Activated CD4-positive, alpha-beta T cell treated with anti-CD3 and anti-CD28 coated beads, Interleukin-10, Interleukin-2, amounts not matched to agents 100 ng/mL and 50 ng/mL, durations not matched to agents 16 hours and 8 hours (primary cell): ENCODE measurements around the gene MAGOH.
"Not testable (repeated sequence)": the region's sequence is repeated elsewhere in the genome, so short reads cannot be mapped to it uniquely, and the experiment has no call there.

Source experiments
- DNase-seq: peaks from one replicate; pipeline ENCODE4 v3.0.0-alpha.2; 2020

Gene MAGOH

DNA sequence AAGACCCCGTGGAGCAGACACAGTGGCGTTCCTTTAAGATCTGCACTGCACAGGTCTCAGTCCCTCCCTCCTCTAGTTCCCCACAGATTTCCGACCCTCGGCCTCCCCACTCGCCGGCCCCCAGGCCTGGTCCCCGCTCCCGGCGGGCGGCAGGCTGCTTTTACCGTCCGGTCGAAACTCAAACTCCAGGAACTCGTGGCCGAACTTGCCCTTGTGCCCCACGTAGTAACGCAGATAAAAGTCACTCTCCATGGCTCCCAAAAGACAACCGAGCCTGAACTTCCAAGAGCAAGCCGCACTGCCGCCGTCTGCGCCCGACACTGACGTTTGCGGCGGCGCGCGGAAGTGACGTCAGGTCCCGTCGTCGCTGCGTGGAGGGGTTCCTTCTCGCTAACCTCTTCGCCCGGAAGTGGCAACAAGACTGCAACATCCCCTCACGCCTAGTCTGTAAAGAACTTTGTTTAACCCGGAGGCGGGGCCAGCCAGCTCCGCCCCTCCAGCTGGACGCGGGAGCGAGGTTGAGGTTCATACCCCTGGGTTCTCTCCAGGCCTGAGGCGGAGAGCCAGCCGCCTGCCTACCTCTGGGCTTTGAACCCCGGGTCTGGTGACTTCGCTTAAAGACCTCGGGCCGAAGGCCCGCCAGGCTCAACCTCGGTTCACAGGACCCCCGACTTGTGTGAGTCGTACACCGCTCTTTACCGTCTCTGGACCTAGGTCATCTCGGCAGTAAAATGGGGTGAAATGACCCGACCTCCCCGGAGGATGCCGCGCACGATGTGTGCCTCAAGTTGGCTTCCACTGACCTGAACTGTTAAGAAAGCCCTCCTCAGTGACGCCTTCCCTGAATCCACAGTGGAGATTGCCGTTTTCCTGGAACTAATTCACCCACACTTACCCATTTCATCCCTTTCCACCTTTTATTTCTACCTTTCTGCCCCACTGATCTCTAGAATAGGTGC is at the start of gene MAGOH:
TSS of gene MAGOH (minus strand) at position 322 of the 959 bp plus-strand sequence. CDS start at position 252, 70 bp downstream.
- peak; percentile 97 for DNase-seq

DNA sequence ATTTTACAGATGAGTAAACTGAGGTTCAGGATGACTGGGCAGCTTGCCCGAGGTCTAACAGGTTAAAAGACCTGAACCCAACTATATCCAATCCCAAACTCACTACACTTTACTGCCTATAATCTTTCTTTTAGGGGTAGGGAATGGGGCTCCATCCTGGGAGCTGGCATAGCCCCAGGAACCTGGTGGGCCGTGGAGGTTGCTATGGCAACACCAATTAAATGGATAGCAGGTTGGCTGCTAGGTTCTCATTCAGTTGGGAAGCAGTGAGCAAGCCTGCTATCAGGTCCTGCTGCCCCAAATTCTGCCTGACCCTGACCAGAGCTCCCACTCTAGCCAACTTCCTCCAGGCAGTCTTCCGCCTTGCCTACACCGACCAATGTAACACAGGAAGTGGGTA is 48.6 kb upstream of the MAGOH start:
- no peak for DNase-seq

GRCh38 chr1:53285969-53286760 is 47.8 kb upstream of the MAGOH start:
- no peak for DNase-seq

GRCh38 chr1:53285546-53285945 is 47.2 kb upstream of the MAGOH start:
- no peak for DNase-seq

- DNase-seq, result no peak
Measured at GRCh38 chr1:53284224-53285020, 46.1 kb upstream of the MAGOH start.

DNA sequence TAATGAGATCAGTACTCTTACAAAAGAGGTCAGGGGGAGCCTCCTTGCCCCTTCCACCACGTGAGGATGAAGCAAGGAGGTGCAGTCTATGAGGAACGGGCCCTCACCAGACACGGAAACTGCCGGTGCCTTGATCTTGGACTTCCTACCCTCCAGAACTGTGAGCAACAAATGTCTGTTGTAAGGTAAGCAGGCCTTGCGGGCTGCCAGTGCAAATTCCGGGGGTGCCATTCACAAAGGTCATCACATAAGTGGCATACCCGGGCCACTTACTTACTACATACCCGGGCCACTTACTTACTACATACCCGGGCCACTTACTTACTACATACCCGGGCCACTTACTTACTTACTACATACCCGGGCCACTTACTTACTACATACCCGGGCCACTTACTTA is 44.8 kb upstream of the MAGOH start:
- DNase-seq, result not testable (repeated sequence)

GRCh38 chr1:53281133-53281532 is 42.8 kb upstream of the MAGOH start:
- DNase-seq, result no peak

- DNase-seq, result no peak
Measured at GRCh38 chr1:53280496-53280895, 42.2 kb upstream of the MAGOH start.

GRCh38 chr1:53279296-53280200 is 41.2 kb upstream of the MAGOH start:
- no peak for DNase-seq

GRCh38 chr1:53278298-53278725 is 40.0 kb upstream of the MAGOH start:
- DNase-seq, result peak; percentile 52

GRCh38 chr1:53277326-53277725 is 39.0 kb upstream of the MAGOH start:
- no peak for DNase-seq

DNA sequence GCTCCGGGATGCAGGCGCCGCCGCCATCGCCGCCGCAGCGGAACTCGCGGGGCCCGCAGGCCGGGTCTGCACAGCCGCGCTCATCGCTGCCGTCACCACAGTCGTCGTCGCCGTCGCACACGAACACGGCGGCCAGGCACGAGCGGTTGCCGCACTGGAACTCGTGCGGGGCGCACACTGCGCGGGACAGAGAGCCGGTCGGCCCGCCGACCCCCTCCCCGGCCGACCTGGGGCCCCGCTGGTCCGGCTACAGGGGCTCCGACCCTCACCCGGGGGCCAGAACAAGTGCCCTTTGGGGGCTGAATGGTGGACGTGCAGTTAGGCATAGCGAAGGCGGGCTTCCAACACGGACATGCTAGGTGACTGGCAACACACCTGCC is 38.6 kb upstream of the MAGOH start:
- no peak for DNase-seq

GRCh38 chr1:53276153-53276901 is 38.0 kb upstream of the MAGOH start:
- no peak for DNase-seq

DNA sequence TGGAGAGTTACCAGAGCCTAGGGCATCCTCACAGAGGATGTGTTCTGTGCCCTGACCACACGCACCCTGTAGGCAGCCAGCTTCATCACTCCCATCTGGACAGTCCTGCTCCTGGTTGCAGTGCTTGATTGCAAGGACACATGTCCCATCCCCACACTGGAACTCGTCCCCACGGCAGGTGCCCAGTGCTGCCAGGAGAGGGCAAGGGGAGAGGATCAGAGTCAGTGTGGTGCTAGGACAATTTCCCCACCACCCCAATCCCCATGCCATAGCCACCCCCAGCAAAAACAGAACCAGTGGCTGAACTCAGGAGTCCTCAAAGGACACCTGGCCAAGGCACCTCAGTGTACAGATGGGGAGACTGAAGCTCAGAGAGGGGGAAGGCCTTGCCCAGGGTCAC is 37.2 kb upstream of the MAGOH start:
- DNase-seq, result no peak

DNA sequence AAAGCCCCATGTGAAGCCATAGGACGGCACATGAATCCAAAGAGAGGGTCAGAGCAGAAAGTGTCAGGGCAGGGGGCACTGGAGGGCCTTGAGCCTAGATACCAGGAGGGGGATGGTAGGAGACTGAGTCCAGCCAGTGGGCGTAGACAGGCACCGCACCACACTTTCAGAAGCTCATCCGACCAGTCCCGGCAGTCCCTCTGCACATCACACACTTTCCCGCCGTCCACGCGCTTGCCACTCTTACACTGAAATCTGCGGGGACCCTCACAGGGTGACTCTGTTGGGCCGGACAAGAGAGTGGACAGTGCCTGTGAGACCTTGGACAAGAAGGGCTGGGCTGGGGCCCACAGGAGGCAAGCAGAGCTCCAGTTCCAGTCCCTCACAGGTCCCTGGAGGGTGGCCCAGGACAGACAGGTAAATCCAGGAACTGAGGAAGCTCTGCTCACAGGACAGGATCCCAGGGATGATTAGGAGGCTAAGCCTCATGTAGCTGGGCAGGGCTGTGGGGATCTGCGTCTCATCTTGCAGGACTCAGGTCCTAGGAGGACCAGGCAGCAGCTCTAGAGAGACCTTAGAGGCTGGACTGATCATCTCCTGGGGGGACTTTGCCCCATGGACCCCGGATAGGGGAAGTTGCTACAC is 36.3 kb upstream of the MAGOH start:
- no peak for DNase-seq

DNA sequence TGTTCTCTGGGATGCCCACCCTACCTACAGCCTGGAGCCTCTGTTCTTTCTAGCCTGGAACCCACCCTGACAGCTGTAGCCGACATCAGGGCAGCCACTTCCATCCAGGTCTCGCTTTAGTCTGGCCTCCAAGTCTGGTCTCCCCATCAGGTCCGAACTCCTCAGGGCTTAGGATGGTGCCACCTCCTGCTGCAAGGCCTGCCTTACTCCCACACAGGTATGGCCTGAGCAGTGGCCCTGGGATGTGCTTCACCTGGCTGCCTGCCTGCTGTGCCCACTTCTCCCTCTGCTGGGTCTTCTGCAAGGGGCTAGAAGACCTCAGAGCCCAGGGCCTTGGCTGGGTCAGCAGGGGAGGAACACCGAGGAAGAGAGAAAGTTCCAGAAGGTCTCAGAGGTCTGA is 35.7 kb upstream of the MAGOH start:
- no peak for DNase-seq

DNA sequence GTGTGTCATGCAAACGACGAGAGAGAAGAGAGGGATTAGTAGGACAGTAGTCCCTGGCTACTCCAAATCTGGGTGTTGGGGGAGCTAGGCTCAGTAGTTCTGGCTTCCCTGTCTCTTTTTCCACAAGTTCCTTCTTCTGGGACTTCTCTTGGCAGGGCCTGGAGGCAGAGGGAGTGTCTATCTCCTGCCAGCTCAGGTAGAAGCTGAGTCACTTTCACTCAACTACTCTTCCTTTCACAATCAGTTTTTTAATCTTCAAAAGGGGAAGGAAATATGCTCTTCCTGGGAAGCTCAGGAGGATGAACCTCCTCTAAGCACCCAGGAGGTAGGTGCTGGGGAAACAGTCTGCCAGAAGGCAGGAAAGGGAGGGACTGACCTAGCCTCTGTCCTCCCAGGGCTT is 35.2 kb upstream of the MAGOH start:
- no peak for DNase-seq

DNA sequence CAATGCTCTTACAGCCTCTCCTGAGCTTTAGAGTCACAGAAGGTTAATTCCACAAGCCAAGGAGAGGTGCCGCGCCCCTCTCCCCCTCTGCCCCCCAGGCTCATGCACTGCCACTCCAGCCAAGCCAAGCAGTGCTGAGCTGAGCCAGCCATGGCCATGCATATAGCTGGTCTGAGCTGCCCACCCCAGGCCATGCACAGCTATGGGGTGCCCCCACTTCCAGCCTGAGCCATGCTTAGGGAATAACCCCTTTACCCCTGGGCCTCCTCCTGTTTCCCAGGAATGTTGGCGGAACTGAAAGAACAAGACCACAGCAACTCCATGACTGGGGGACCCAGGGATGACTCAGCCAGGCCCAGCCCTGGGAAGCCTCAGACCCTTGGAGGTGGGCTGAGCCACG is 34.0 kb upstream of the MAGOH start:
- no peak for DNase-seq

DNA sequence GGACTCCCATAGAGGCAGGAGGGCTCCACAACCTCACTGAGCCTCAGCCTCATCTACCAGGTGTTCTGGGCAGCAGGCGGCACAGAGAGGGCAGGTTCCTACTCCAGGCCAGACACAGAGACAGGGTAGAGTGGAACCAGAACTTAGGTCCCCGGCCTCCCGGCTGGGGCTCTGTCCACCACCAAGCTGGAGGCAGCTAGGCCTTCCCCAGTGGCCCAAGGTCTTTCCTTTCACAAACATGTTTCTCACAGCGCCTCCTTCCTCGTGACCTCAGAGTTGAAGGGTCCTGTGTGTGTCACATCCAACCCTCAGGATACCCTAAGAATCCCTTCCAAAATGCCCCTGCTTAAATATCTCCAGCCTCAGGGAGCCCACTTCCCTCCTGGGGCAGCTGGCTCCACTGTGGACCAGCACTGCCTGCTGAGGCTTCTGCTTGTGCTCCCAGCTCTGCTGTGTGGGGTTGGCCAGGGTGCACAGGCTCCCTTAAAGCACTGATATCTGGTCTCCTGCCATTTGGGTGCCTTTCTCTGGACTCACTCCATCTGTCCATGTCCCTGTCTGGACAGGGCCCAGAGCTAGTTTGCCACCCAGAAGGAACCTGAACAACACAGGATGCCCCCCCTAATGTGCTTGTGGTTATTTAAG is 33.2 kb upstream of the MAGOH start:
- DNase-seq, result no peak

DNA sequence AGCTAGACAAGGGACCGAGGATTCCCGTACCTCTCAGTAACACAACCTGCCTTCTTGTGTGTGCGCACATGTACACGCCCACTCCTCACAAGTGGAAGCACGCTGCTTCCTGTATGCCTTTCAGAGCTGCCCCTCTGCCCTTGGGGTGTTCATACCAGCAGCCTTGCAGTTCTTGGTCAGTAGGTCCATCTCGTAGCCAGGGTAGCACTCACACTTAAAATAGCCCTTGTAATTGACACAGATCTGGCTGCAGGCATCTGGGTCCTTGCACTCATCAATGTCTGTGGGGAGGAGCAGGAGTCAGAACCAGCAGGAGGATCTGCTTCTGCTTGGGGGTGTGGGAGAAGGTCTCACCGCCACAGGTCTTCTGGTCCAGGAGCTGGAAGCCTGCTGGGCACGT is 32.6 kb upstream of the MAGOH start:
- DNase-seq, result no peak
